HG02571 (cell line): ENCODE results near the gene PTOV1.

Experiments
- ATAC-seq: cut with Tn5 transposase; IDR thresholded peaks from one replicate; pipeline ENCODE4 v1.9.1; 2021; ENCODE audit warnings: mild to moderate bottlenecking, moderate library complexity; ENCODE audit not compliant: unreplicated experiment

The PTOV1 gene

DNA sequence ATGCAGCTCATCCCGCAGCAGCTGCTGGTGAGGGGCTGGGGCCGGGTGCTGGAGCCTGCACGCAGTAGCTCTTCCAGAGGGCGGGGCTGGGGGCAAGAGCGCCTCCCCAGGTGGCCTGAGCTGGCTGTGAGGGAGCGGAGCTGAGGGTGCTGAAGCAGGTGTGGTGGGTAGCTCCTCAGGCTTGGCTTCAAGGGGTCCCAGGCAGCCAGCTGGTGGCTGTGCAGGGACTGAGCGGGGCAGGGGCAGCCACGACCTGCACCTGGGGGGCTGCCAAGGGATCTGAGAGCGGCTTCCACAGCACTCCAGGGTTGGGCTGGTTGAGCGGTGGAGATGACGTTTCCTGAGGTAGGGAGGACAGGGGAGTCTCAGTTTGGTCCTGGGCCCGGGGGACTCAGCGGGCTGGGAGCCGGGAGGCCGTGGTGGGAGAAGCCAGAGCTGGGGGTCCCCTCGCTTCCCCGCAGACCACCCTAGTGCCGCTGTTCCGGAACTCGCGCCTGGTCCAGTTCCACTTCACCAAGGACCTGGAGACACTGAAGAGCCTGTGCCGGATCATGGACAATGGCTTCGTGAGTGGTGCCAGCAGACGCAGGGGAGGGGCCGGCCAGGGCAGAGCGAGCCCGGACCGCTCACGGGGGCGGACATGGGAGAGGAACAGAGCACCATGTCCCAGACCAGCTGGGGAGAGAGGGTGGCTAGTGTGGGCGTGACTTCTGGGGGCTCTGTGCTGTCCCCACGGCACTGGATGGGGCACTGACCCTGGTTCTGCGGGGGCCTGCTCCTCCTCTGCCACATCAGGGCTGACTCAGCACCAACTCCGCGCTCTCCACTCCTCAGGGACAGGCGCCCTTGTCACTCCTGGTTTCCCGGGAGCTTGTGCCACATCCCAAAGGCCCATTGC lies 7.4 kb downstream of the PTOV1 start:
- no peak for ATAC-seq

DNA sequence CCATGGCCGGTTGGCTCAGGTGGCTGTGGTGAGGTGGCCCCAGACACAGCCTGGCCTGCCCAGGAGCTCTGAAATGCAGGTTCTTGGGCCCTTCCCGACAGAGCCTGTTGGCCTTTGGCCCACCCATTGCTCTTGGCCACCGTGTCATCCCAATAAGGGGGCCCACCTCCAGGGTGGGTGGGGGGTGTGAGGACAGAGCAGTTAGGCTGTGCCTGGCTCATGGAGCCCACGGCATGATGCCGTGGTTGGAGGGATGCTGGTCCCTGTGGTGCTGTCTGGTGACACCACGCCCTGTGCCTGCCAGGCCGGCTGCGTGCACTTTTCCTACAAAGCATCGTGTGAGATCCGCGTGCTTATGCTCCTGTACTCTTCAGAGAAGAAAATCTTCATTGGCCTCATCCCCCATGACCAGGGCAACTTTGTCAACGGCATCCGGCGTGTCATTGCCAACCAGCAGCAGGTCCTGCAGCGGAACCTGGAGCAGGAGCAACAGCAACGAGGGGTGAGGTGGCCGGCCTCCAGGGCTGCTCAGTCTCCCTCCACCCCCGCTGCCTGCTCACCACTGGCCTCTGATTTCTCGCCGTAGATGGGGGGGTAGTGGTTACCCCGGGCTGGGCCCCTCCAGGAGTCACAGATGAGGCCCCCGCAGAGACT lies 8.8 kb downstream of the PTOV1 start:
- ATAC-seq = no peak

DNA sequence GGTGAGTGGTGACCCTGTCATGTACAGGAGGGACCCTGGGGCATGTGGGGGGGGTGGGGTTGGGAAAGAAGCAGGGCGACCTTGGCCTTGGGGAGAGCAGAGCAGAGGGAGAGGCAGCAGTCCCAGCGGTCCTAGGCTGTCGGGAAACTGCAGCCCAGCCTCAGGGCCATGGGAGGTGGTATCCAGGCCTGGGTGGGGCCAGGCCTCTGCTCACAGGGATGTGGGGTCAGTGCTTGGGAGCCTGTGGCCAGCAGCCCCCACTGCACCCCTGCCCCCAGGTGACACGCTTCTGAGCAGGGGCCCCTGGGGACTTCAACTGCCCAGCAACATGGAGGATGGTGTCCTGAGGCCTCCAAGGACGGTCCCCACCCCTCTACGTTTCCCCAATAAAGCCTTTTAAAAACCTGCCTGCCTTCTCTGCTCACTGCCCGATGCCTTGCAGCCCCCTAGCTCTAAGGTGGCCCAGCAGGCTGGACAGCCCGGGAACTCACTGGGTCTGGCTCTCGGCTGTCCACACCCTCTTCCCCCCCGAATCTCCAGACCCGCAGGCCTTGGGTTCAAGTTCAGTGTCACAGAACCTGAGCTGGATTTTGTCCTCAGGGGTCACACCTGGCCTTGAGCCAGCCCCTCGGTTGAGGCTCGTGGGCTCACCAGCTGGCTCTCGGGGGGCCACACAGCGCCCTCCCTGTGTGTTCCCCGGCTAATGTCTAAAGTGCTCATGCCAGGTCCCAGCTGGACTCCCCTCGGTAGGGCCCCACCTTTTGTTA lies 9.6 kb downstream of the PTOV1 start:
- no peak for ATAC-seq

DNA sequence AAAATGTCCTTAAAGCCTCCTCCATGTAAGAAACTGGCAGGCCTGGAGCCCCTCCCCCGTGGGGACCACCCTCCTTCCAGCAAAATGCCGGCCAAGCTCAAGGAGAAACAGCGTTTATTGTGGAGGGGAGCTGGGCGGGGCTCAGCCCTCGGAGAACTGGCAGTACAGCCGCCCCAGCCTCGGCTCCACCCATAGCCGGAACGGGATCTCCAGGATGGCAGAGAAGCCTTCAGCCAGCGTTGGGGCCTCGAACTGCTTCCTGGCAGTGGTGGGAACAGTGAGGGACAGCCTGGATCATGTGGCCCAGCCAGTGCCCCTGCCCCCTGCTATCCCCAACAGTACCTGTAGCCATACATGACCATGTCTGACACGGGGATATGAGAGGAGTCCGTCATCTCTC lies 10.1 kb downstream of the PTOV1 start:
- no peak for ATAC-seq

DNA sequence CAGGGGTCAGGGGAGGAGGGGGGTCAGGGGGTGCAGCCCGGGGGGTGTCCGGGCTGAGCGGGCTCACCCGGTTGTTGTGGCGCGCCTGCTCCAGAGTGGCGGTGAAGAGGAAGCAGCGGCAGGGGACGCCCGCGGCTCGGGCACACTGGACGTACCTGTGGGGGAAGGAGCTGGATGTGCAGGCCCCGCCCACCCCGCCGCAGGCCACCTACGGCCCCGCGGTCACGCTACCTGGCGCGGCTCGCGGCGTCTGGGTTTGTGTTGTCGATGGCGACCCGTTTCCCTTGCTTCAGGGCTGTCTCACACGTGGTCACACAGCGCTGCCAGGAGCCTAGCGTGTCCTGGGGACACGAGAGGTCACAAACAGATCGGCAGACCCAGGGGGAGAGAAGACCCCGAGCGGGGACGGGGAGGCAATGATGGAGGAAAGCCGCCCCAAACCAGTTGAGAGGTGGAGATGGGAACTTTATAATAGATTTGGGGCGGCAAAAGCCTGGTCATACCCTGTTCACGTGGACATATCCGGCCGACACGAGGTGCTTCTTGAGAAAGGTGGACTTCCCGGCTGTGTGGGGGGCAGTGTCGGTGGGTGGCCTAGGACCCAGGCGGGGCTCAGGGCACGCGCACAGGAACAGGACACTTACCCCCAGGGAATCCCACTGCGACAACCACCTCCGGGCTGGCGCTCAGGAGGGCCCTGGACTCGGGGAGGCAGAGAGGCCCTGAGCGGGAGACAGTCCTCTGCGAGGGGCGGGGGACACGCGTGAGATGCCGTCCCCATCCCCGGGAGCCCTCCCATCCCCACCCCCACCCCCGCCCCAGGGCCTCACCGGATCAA lies 10.8 kb downstream of the PTOV1 start:
- no peak for ATAC-seq

DNA sequence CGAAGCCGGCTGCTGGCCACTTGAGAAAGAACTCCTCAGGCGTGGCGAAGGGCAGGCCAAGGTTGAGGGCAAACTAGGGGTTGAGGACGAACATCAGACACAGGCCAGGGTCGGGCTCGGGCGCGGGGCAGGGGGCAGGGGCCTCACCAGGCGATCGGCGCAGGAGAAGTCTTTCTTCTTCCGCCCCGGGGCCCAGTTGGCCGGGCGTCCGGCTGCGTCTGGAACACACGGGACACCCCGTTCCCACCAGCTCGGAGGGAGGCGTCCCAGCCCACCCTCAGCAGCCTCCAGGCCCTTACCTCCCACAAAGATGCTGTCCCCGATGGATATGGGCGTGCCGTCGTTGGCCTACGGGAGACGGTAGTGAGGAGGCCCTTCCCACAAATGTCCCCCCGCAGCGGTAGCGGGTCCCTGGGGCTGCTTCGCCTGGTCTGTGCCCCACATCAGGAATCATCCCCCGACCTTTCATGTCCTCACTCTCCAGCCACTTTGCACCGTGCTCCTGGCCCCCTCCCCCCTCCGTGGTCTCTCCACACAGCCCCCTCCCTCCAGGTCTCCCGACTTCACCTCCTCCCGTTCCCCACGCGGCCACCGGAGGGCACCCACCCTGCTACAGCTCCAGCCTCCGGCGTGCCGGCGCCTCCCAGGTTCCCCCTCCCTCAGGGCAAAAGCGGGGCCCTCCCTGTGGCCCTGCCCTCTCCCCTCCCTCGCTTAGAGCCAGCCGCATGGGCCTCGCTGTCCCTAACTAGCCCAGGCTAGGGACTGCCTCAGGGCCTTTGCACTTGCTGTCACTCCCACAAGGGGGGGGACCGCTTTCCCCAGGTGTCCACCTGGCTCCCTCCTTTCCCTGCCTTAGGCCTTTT lies 11.7 kb downstream of the PTOV1 start:
- ATAC-seq = no peak

DNA sequence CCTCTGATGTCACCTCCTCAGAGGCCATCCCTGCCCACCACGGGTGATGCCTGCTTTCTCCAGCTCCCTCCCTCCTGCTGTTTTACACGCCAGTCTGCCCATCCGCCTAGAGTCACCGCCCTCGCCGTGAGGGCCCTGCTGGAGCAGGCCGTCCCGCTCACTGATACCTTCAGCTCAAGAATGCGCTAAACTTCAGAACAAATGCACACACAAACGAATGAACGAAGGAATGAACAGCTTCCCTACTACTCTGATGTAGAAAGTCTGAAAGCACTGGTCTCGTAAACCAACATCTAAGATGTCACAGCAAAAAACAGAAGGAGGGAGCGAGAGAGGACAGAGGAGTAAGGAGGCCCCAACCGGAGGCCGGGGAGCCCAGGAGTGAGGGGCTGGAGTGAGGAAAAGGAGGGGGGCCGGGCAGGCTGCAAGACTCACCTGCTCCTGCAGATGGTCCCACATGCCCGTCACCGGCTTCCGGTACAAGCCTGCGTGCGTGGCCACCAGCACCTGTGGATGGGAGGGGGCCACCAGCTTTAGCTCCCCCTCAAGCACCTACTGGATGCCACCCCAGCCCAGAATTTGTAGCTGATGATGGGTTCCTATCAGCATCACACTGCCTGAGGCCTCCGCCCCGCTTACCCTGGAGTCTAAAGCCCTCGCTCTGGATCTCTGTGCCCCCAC lies 12.4 kb downstream of the PTOV1 start:
- ATAC-seq = no peak

DNA sequence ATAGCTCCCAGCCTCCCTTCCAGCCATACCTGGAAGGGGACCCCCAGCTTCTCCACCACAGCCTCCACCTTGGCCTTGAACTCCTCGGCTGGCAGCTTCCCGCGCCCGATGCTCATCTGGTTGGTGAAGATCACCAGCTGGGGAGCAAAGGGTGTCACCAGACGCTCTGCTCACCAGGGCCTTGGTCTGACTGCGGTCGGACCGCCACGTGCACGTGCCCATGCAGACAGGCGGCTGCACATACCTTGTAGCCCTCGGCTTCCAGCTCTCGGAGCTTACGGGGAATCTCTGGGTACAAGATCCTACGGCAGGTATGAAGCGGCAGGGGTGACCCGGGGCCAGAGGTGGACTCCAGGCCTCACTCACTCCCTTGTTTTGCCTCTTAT lies 13.0 kb downstream of the PTOV1 start:
- ATAC-seq = no peak

DNA sequence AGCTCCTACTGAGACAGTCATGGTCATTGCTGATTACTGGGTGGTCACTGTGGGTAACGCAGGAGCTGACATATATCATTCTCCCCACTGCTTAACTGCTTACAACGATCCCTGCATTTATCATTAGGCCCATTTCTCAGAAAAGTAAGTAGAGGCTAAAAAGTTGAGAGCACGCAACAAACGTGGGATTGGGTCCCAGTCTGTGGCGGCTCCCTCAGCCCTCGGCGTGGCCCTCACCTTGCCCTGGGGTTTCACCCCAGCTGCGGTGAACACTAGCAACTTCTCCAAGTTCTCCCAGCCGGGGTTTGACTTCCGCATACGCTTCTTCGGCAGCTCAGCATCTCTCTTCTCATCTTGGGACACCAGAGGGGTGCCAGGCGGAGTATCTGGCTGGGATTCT lies 13.9 kb downstream of the PTOV1 start:
- no peak for ATAC-seq

DNA sequence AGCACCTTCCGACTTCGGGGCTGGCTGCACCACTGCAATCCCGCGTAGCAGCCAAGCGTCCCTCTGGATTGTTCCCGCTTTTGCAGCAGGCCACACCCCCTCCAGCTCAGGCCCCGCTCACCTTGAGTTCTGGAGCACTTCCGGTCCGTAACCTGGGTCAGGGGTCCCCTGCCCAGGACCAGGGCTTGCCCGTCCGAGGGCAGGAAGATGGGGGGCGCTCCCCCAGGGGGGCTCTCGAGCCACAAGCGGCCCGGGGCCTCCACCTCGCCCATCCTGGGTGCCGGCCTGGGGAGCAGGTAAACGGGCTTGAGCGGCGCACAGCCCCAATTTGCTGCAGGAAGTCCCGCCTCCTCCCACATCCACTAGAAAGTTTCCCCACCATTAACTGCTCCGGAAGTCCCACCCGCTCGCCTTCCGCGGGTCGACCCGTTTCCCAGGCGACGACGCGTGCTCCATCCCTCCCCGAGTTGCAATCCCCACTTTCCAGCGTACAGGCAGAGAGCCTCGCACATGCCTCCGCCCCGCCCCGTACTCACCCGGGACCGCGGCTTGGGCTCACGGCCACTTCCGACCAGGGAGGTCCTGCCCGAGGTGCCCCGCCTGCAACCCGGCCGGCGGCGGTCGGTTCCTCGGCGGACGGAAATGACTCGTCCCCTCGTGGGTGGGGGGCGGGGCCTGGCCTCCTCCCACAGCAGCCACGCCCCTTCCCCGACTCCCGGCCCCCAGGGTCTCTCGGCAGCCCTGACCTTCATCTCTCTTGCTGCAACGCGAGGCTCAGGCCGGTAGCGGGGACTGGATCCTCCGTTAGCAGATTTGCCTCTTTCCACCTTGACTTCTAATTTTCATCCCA lies 16.2 kb downstream of the PTOV1 start, which contains the start of gene PNKP:
Gene PNKP, minus strand, starts transcription at position 644 of the 850 bp plus-strand sequence. Its CDS starts 372 bp downstream, at position 272.
- ATAC-seq = peak; percentile 32

DNA sequence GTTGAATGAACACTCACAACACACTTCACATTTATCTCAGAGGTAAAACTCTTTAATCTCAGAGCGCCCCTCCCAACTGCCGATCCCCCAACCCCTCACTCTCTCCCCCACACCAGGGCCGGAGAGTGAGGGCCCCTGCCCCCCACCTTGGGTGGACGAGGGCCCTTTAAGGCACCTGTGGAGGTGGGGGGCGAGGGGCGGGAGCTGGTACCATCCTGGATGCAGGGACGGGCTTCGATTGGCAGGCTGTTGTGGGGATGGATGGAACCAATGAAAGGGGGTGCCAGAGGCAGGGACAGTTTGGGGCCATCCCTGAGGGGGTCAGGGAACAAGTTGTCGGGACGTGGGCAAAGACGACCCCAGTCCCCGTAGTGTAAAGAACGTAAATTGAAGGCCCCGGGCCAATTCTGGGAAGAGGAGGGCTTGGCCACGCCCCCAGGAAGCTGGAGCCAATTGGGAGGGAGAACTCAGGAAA lies 18.1 kb downstream of the PTOV1 start:
- peak; percentile 1 for ATAC-seq

DNA sequence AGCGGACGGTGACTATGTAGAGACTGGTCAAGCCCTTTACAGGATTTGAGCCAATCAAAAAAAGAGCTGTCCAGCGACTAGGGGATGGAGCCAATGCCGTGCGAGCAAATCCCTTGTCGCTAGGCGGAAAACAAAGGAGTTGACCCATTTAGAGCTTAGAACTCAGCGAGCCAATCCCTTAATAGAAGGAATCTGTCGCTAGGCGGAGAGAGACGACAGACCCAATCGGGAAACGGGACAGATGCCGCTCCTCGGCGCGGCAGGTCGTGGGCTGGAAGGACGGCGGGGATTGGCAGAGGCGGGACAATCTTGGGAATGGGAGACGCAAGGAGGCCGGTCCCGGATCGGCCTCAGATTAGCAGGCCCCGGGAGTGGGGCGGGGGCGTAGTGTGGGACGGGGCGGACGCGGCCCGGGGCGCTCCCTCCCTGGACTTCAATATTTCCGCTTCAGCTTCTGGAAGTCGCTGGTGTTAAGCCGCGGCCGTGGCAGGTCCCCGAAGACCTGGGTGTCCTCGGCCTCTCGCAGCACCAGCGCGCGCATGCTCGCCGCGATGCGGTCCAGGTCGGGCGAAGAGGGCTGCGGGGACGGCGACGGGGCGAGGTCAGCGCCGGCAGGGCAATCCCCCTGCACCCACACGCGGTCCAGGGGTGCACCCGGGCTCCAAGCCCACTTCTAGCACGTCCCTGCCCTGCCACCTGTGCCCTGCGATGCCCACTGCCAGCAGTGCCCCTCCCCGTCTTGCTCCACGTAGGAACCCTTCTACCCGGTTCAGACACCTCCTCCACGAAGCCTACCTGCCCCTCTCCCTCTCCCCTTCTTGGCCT lies 18.7 kb downstream of the PTOV1 start:
- ATAC-seq = peak; percentile 63

DNA sequence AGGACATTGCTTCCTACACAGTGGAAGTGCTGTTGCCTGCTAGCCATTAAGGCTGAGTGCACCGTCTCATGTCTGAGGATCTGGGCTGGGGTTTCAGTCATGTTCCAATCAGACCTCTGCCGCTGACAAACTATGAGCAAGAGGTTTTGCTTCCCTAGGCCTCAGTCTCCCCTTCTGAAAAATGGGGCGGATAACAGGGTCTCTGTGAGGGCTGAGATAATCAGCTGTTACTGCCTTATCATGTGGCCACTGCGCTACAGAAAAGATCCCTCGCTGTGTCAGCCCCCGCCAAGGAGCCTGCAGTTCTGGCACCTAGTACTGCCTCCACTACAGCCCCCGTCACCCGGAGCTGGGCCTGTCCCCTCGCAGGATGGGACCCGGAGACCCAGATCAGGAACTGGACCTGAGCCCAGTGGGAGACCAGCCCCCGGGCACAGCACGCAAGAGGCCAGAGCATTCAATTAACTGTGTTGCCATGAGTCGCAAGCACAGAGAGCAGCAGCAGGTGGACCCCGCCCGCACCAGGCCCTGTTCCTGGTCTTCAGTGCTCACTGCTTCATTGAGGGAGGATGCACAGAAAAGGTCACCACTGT lies 19.4 kb downstream of the PTOV1 start:
- ATAC-seq = no peak

DNA sequence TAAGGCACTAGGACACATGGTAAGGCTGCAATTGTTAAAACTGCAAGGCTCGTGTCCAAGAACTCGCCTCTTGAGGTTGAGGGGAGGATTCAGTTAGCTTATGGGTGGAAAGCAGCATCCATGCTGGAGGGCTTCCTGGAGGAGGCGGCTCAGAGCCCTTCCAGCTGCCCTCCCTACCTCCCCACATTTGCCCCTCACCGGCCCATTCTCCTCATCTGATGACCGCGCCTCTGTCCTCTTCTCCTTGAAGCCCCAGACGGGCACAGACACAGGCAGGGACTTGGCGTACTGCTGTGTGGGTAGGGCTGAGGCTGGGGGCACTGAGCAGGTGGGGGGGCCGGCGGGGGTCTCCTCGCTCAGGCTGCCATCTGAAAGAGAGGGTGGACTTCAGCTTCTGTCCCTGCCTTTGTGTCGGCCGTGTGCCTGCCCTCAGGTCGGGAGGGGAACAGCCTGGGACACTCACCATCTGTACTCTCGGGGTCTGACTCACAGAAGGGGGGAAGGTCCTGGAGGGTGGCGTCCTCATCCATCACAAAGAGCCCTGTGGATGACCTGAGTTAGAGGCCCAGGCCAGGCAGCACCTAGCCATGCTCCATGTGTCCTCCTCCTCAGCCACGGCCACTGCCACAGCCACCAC lies 20.5 kb downstream of the PTOV1 start:
- no peak for ATAC-seq

DNA sequence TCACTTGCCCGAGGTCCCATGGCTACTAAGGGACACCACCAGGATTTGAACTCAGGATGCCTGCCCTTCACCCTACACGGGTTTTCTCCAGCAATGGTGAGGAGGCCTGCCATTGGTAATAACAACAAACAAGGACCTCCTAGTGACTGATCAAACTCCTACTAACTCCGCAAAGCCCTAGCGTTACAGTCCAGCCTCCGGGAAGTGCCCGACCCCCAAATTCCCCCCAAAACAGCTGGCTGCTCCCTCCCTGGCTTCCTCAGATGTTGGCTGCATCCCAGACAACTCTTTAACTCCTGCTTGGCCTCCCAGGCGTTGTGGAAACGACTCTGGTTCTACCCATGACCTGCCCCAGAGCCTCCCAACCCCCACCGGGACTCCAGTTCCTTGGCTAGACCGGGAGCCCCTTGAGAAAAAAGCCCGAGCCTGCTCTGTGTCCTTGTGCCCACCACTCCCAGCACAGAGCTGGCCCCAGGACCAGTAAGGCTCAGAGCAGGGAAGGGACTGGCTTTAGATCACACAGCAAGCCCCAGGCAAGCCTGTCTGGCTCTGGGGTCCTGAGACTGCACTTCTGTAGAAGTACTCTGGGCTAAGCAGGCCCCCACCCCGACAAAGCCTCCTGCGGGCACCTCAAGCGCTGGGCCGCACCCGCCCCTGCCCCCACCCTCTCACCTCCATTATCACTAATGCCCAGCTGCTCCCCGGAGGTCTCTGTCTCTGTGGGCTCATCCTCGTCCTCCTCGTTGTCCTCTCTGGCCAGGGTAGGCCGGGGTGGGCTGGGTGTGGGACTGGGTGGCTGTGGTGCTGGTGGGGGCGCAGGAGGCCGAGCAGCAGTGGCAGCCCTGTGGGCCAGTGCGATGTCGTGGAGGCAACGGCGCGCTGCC lies 21.5 kb downstream of the PTOV1 start:
- no peak for ATAC-seq
